ENCODE results near the gene LYRM2.

- TF ChIP-seq ZNF70 (CRISPR knock-in tag; IDR thresholded peaks at IDR 0.05) (no peak), PATZ1 (CRISPR knock-in tag; IDR thresholded peaks at IDR 0.05; ENCODE audit: borderline replicate concordance) (no peak), ZNF565 (CRISPR knock-in tag; conservative IDR thresholded peaks at IDR 0.05; ENCODE audit: low read depth) (no peak), ZNF8 (CRISPR knock-in tag; IDR thresholded peaks at IDR 0.05) (no peak), ZFP3 (CRISPR knock-in tag; IDR thresholded peaks at IDR 0.05) (no peak), TOX (CRISPR knock-in tag; IDR thresholded peaks at IDR 0.05; ENCODE audit: borderline replicate concordance) (no peak), POU6F1 (CRISPR knock-in tag; IDR thresholded peaks at IDR 0.05; ENCODE audit: borderline replicate concordance, low read depth) (no peak), ARNTL (CRISPR knock-in tag; IDR thresholded peaks at IDR 0.05; ENCODE audit: borderline replicate concordance, low read depth) (no peak), ISL1 (CRISPR knock-in tag; IDR thresholded peaks at IDR 0.05) (no peak), TCF4 (CRISPR knock-in tag; IDR thresholded peaks at IDR 0.05; ENCODE audit: borderline replicate concordance) (no peak), ZC3H10 (CRISPR knock-in tag; IDR thresholded peaks at IDR 0.05) (no peak), ESRRG (CRISPR knock-in tag; IDR thresholded peaks at IDR 0.05) (no peak)
Measured at GRCh38 chr6:89596484-89596883, 42.1 kb downstream of the LYRM2 start.

Measured in SK-N-SH treated with all-trans-retinoic acid at 6 μM for 48 hours (cell line).